Heart right ventricle (tissue), 16 donors: Measurements from ENCODE around the gene GNG7. TPM values are rescaled to one million over a fixed set of nuclear protein-coding genes. Genes with fewer than 3 reads are reported as not detected.
A peak's percentile ranks its signal among the peaks of the same experiment; 100 is the strongest.

Experiments
- ATAC-seq, 8 donors: fragments of 200-7000 bp; cut with Tn5 transposase; one replicate each; pipeline ENCODE4 v1.9.1; 2020; ENCODE audit warnings: mild to moderate bottlenecking in 8 of 8, moderate library complexity in 8 of 8, moderate number of reproducible peaks in 1 of 8
- DNase-seq, 2 donors: peaks; one replicate each; pipeline ENCODE4 v3.0.0-alpha.2; 2020
- H3K27ac ChIP-seq, 10 donors: fragments of 200-600 bp; sonication (generic) in 2 of 10; one replicate each; pipeline versions ENCODE4 v1.5.0 to v1.8.0; 2020 to 2022; ENCODE audit warnings: mild to moderate bottlenecking in 3 of 10
- H3K27me3 ChIP-seq, 7 donors: fragments of 200-600 bp; one replicate each; pipeline ENCODE4 v1.8.0; 2021 to 2022; ENCODE audit warnings: mild to moderate bottlenecking in 2 of 7
- H3K36me3 ChIP-seq, 9 donors: fragments of 200-600 bp; sonication (generic) in 1 of 9; one replicate each; pipeline versions ENCODE4 v1.5.0 to v1.8.0; 2020 to 2022; ENCODE audit warnings: mild to moderate bottlenecking in 2 of 9
- H3K4me1 ChIP-seq, 9 donors: fragments of 200-600 bp; sonication (generic) in 1 of 9; one replicate each; pipeline versions ENCODE4 v1.5.0 to v1.8.0; 2020 to 2022; ENCODE audit warnings: mild to moderate bottlenecking in 4 of 9
- H3K4me3 ChIP-seq, 10 donors: fragments of 200-600 bp; sonication (generic) in 2 of 10; one replicate each; pipeline versions ENCODE4 v1.5.0 to v1.8.0; 2020 to 2022; ENCODE audit warnings: mild to moderate bottlenecking in 7 of 10, moderate library complexity in 2 of 10
- H3K9me3 ChIP-seq, 11 donors: fragments of 200-600 bp in 10 of 11; sonication (generic) in 2 of 11; one replicate each; pipeline versions ENCODE4 v1.5.0 to v1.8.0; 2013 to 2022; ENCODE audit warnings: mild to moderate bottlenecking in 2 of 11, control low read depth in 1 of 11, moderate library complexity in 1 of 11
- CTCF ChIP-seq, 9 donors: fragments of 200-600 bp; sonication (generic) in 2 of 9; IDR thresholded peaks; one replicate each; pipeline versions ENCODE4 v1.5.0 to v1.8.0; 2021 to 2022; ENCODE audit warnings: antibody characterized with exemption in 9 of 9, mild to moderate bottlenecking in 5 of 9, moderate library complexity in 1 of 9
- WGBS, 2 donors: extraction: QIAGEN DNeasy Blood & Tissue Kit; methylation state at CpG; one replicate each; pipeline ENCODE4 v1.1.7; 2013; ENCODE audit warnings: inconsistent platforms in 1 of 2; 5-methylcytosine and 5-hydroxymethylcytosine counted together
- intact Hi-C, 10 donors: fragments of 100-400 bp; cut with DNase I; formaldehyde crosslinking; loops; one replicate each; pipeline versions ENCODE4 v1.11.1 to v1.14.2; 2022
- polyA plus RNA-seq, 2 donors: library from polyadenylated mRNA; stranded (reverse); fragments of 200-250 nt; gene quantifications; one replicate each; pipeline ENCODE4 v1.2.3, GENCODE V29; 2013
- total RNA-seq, 10 donors: library from RNA; stranded (reverse); fragmentation: NEBNext Ultra II Directional in 3 of 10; extraction: Animal tissue kit (Norgen Biotek cat#: 25700) in 3 of 10; gene quantifications; one replicate each; pipeline versions ENCODE4 v1.2.1 to v1.2.4, GENCODE V29; 2021 to 2023
- donor health status: Arrhythmogenic right ventricular cardiomyopathy.
- donor health status: ischemic (EF 13 %, LVEDD 7.1; RV severe dilation, severe dysfunction).
- donor health status: healthy with polysubstance abuse.
- donor health status: DM: no; HTN: yes; CAD: no.
- donor health status: DM: no; HTN: no; CAD: no.
- donor health status: ischemic (EF 25% LVEDD 6.9; RV normal size, moderate dysfunction).
- donor health status: ischemic (EF 25% LVEDD 5.7; RV mildly dilated, moderate dysfunction).
- donor health status: healthy.
- donor health status: DM: yes; HTN: yes; CAD: no.
- donor health status: Ischemic cardiomyopathy.
- donor health status: ischemic (EF 35%, LVEDD 5.7; RV mildly dilated, moderate dysfunction).
- donor health status: nonischemic (EF 11% LVEDD 7.7; RV severe dilation, severe dysfunction).
- donor health status: DM: yes; HTN: yes; CAD: no.
- donor health status: PGD.
- donor health status: ischemic (EF 29% LVEDD 5.4; RV normal size, mild dysfunction).
- donor health status: nonischemic (EF 23%, LVEDD 6.1; RV moderate dilation, normal function).

GNG7 gene
- total and polyA plus RNA-seq, 12 donors: 8.4 to 56.9 (median 39.1) TPM

GRCh38 chr19:2659856-2660432 is 42.5 kb downstream of the GNG7 start:
- Histone ChIP-seq H3K27me3 (no peaks in the 10 kb centered on the region), H3K4me1 (peaks cover 0 to 13% (median 6%) of the 10 kb centered on the region in 9 donors), H3K4me3 (no peak overlapping the region), H3K9me3 (peaks cover 0 to 20% (median 6%) of the 10 kb centered on the region in 11 donors), H3K36me3 (no peaks in the 10 kb centered on the region), H3K27ac (no peak overlapping the region)
- intact Hi-C loops: loop anchor here in 3 of 10 donors (5.0 kb wide), 3 partner anchors 42 to 92 kb away; partner anchors contain the start of genes DIRAS1 (in 1 of the 3) and GNG7 (in 1 of the 3)
- 81 to 83% methylated on average over 11 of the region's 11 CpGs for WGBS, 2 donors
- TF ChIP-seq CTCF (IDR thresholded peaks at IDR 0.05): no peak
- no peak for ATAC-seq
- DNase-seq: no peak

GRCh38 chr19:2656533-2656932 is 46.0 kb downstream of the GNG7 start:
- 84 to 87% methylated on average over 9 of the region's 9 CpGs for WGBS, 2 donors
- Histone ChIP-seq H3K4me3 (no peak overlapping the region), H3K4me1 (peaks cover 0 to 9% (median 0%) of the 10 kb centered on the region in 9 donors), H3K27ac (no peak overlapping the region), H3K27me3 (peaks cover 0 to 5% (median 0%) of the 10 kb centered on the region in 7 donors), H3K9me3 (peaks cover 0 to 3% (median under 1%) of the 10 kb centered on the region in 11 donors), H3K36me3 (no peaks in the 10 kb centered on the region)
- DNase-seq (no peak), ATAC-seq (no peak)
- intact Hi-C loops: no loop called here
- TF ChIP-seq CTCF (IDR thresholded peaks at IDR 0.05): no peak

- H3K27ac ChIP-seq: no peak overlapping the region
- H3K9me3 ChIP-seq: no peaks in the 10 kb centered on the region
- H3K4me3 ChIP-seq: no peak overlapping the region
- intact Hi-C loops: loop anchor here in 3 of 10 donors (2.0 to 5.0 kb wide), 3 partner anchors 58 to 98 kb away; no protein-coding TSS in a partner anchor
- peaks cover 0 to 5% (median 0%) of the 10 kb centered on the region in 7 donors for H3K27me3 ChIP-seq
- DNase-seq (no peak), ATAC-seq (peak in 4 of 8 donors; percentile 34 to 79 (median 62))
- WGBS, 2 donors: 33 to 35% methylated on average over 29 of the region's 29 CpGs
- TF ChIP-seq CTCF (IDR thresholded peaks at IDR 0.05): no peak
- H3K36me3 ChIP-seq: no peaks in the 10 kb centered on the region
- peaks cover 0 to 13% (median 0%) of the 10 kb centered on the region in 9 donors for H3K4me1 ChIP-seq
Measured at GRCh38 chr19:2653710-2654707, 48.5 kb downstream of the GNG7 start.

GRCh38 chr19:2653218-2653617 is 49.3 kb downstream of the GNG7 start:
- peaks cover 0 to 5% (median 0%) of the 10 kb centered on the region in 7 donors for H3K27me3 ChIP-seq
- H3K36me3 ChIP-seq: no peaks in the 10 kb centered on the region
- DNase-seq: no peak
- peaks cover 0 to 13% (median 0%) of the 10 kb centered on the region in 9 donors for H3K4me1 ChIP-seq
- TF ChIP-seq CTCF (IDR thresholded peaks at IDR 0.05): no peak
- WGBS, 2 donors: 76 to 86% methylated on average over 9 of the region's 9 CpGs
- H3K4me3 ChIP-seq: no peak overlapping the region
- H3K9me3 ChIP-seq: peaks cover 0 to 6% (median 0%) of the 10 kb centered on the region in 11 donors
- no peak for ATAC-seq
- no peak overlapping the region for H3K27ac ChIP-seq
- intact Hi-C loops: loop anchor here in 3 of 10 donors (2.0 to 5.0 kb wide), 3 partner anchors 59 to 99 kb away; no protein-coding TSS in a partner anchor
